ENCODE measurements around the gene CAPN10.

The CAPN10 gene

GRCh38 chr2:240627736-240628506 lies 41.4 kb downstream of the CAPN10 start:
- DNase-seq: no peak

GRCh38 chr2:240628507-240628807 lies 41.9 kb downstream of the CAPN10 start:
- DNase-seq: no peak

GRCh38 chr2:240628808-240629618 lies 42.5 kb downstream of the CAPN10 start:
- DNase-seq: no peak

GRCh38 chr2:240629619-240629967 lies 43.1 kb downstream of the CAPN10 start:
- no peak for DNase-seq

GRCh38 chr2:240629968-240630770 lies 43.6 kb downstream of the CAPN10 start:
- DNase-seq: no peak

- DNase-seq: no peak
Measured at GRCh38 chr2:240630771-240631547, 44.4 kb downstream of the CAPN10 start.

GRCh38 chr2:240631548-240632305 lies 45.2 kb downstream of the CAPN10 start:
- no peak for DNase-seq

GRCh38 chr2:240632306-240632721 lies 45.8 kb downstream of the CAPN10 start:
- no peak for DNase-seq

- no peak for DNase-seq
Measured at GRCh38 chr2:240635121-240635997, 48.8 kb downstream of the CAPN10 start.

- no peak for DNase-seq
Measured at GRCh38 chr2:240635998-240636547, 49.5 kb downstream of the CAPN10 start.

GRCh38 chr2:240636563-240637115 lies 50.1 kb downstream of the CAPN10 start:
- DNase-seq: no peak

- no peak for DNase-seq
Measured at GRCh38 chr2:240637116-240637900, 50.8 kb downstream of the CAPN10 start.

- no peak for DNase-seq
Measured at GRCh38 chr2:240637901-240638345, 51.4 kb downstream of the CAPN10 start.

GRCh38 chr2:240638512-240639160 lies 52.1 kb downstream of the CAPN10 start:
- no peak for DNase-seq

GRCh38 chr2:240639566-240639965 lies 53.0 kb downstream of the CAPN10 start:
- DNase-seq: no peak

- no peak for DNase-seq
Measured at GRCh38 chr2:240640939-240641338, 54.4 kb downstream of the CAPN10 start.

- DNase-seq: no peak
Measured at GRCh38 chr2:240642061-240642805, 55.7 kb downstream of the CAPN10 start.

GRCh38 chr2:240642806-240643092 lies 56.2 kb downstream of the CAPN10 start:
- DNase-seq: no peak
